ENCODE data around the gene ADO. TPM values are rescaled to one million over a fixed set of nuclear protein-coding genes. Genes with fewer than 3 reads are reported as not detected.

The ADO gene
- total and polyA plus RNA-seq, 10 of the 15 experiments (the other 5 are each of a cell fraction or from before 2014, with no cell fraction given), result 4.3 to 44.6 (median 18.7) TPM

DNA sequence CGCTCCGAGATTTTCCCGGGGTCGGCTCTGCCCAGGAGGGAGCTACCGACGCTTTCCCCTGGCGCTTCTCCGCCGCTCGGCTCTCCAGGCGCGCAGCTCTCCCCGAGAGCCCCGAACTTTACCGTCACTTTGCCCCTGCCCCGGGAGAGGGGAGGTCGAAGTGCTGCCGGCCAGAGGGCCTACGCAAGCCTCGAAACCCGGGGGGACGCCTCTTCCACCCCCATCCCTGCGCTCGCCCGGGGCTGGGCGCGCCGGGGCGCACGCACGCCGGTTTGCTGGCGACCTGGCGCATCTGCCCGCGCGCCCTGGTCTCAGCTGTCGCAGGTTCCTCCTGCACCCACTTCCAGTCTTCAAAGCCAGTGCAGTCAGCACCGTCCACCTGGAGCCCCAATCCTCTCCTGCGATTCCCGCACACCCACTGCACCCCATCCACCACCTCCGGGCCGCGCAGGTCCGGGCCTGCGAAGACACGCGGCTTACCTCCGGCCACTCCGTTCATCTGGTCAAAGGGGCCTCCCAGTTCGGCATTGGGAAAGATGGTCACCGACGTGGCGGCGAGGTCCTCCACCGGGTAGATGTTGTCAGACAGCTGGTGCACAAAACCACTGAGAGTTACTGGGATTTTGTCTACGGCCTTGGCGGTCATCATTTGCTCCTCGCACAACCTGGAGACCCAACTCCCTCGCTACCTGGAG is 11.0 kb downstream of the ADO start (continued):
- TF ChIP-seq, protein P1, sequence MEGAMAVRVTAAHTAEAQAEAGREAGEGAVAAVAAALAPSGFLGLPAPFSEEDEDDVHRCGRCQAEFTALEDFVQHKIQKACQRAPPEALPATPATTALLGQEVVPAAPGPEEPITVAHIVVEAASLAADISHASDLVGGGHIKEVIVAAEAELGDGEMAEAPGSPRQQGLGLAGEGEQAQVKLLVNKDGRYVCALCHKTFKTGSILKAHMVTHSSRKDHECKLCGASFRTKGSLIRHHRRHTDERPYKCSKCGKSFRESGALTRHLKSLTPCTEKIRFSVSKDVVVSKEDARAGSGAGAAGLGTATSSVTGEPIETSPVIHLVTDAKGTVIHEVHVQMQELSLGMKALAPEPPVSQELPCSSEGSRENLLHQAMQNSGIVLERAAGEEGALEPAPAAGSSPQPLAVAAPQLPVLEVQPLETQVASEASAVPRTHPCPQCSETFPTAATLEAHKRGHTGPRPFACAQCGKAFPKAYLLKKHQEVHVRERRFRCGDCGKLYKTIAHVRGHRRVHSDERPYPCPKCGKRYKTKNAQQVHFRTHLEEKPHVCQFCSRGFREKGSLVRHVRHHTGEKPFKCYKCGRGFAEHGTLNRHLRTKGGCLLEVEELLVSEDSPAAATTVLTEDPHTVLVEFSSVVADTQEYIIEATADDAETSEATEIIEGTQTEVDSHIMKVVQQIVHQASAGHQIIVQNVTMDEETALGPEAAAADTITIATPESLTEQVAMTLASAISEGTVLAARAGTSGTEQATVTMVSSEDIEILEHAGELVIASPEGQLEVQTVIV (IDR thresholded peaks at IDR 0.05; ENCODE audit: borderline replicate concordance, partially characterized antibody), result no peak
- TF ChIP-seq MYB (IDR thresholded peaks at IDR 0.05; ENCODE audit: borderline replicate concordance, low read depth, low read length) (no peak), GATAD2B (conservative IDR thresholded peaks at IDR 0.05; ENCODE audit: low read depth) (0 out of 2 replicates have a peak, but pooled peaks have one; percentile 55), TCF3 (IDR thresholded peaks at IDR 0.05; ENCODE audit: borderline replicate concordance, insufficient read depth, low read depth, low read length) (no peak), LARP7 (IDR thresholded peaks at IDR 0.05) (no peak), HSF1 (IDR thresholded peaks at IDR 0.05; ENCODE audit: low read depth, low read length) (no peak)
- TF ChIP-seq, protein P2, sequence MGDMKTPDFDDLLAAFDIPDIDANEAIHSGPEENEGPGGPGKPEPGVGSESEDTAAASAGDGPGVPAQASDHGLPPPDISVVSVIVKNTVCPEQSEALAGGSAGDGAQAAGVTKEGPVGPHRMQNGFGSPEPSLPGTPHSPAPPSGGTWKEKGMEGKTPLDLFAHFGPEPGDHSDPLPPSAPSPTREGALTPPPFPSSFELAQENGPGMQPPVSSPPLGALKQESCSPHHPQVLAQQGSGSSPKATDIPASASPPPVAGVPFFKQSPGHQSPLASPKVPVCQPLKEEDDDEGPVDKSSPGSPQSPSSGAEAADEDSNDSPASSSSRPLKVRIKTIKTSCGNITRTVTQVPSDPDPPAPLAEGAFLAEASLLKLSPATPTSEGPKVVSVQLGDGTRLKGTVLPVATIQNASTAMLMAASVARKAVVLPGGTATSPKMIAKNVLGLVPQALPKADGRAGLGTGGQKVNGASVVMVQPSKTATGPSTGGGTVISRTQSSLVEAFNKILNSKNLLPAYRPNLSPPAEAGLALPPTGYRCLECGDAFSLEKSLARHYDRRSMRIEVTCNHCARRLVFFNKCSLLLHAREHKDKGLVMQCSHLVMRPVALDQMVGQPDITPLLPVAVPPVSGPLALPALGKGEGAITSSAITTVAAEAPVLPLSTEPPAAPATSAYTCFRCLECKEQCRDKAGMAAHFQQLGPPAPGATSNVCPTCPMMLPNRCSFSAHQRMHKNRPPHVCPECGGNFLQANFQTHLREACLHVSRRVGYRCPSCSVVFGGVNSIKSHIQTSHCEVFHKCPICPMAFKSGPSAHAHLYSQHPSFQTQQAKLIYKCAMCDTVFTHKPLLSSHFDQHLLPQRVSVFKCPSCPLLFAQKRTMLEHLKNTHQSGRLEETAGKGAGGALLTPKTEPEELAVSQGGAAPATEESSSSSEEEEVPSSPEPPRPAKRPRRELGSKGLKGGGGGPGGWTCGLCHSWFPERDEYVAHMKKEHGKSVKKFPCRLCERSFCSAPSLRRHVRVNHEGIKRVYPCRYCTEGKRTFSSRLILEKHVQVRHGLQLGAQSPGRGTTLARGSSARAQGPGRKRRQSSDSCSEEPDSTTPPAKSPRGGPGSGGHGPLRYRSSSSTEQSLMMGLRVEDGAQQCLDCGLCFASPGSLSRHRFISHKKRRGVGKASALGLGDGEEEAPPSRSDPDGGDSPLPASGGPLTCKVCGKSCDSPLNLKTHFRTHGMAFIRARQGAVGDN (IDR thresholded peaks at IDR 0.05), result no peak
